H54 (cell line): ENCODE measurements around the gene TNFSF9.
"Not testable (repeated sequence)": the region's sequence is repeated elsewhere in the genome, so short reads cannot be mapped to it uniquely, and the experiment has no call there.

Source experiments
- DNase-seq: peaks from one replicate; pipeline ENCODE4 v3.0.0; 2011; ENCODE audit warnings: low spot score, mixed read lengths; ENCODE audit not compliant: insufficient read length
- FAIRE-seq: peaks from 3 replicates; lab custom pipeline; 2011; peaks lifted over from hg19 to GRCh38; lab: Jason Lieb, UNC
- POLR2A ChIP-seq: IDR thresholded peaks from 2 replicates; pipeline ENCODE4 v1.6.1; 2011; ENCODE audit warnings: low read depth, mild to moderate bottlenecking, low read length

TNFSF9 gene

GRCh38 chr19:6568010-6568526 is 37.2 kb downstream of the TNFSF9 start:
- TF ChIP-seq POLR2A = no peak
- DNase-seq (no peak), FAIRE-seq (no peak)

- FAIRE-seq = no peak
- DNase-seq = no peak
- TF ChIP-seq POLR2A = no peak
Measured at GRCh38 chr19:6568816-6569215, 38.0 kb downstream of the TNFSF9 start.

GRCh38 chr19:6570764-6571163 is 39.9 kb downstream of the TNFSF9 start:
- no peak for TF ChIP-seq POLR2A
- FAIRE-seq (no peak), DNase-seq (no peak)

- FAIRE-seq (no peak), DNase-seq (no peak)
- TF ChIP-seq POLR2A = no peak
Measured at GRCh38 chr19:6571167-6571566, 40.3 kb downstream of the TNFSF9 start.

GRCh38 chr19:6572217-6572616 is 41.4 kb downstream of the TNFSF9 start:
- no peak for TF ChIP-seq POLR2A
- DNase-seq (no peak), FAIRE-seq (no peak)

- DNase-seq (no peak), FAIRE-seq (no peak)
- TF ChIP-seq POLR2A = no peak
Measured at GRCh38 chr19:6573350-6573749, 42.5 kb downstream of the TNFSF9 start.

- no peak for DNase-seq
- no peak for TF ChIP-seq POLR2A
- FAIRE-seq = no peak
Measured at GRCh38 chr19:6576869-6577475, 46.1 kb downstream of the TNFSF9 start.

- DNase-seq (no peak), FAIRE-seq (no peak)
- TF ChIP-seq POLR2A = no peak
Measured at GRCh38 chr19:6577476-6578125, 46.8 kb downstream of the TNFSF9 start.

- TF ChIP-seq POLR2A = no peak
- no peak for DNase-seq
- FAIRE-seq = no peak
Measured at GRCh38 chr19:6579450-6580178, 48.8 kb downstream of the TNFSF9 start.

GRCh38 chr19:6580313-6580712 is 49.5 kb downstream of the TNFSF9 start:
- no peak for TF ChIP-seq POLR2A
- DNase-seq (peak; percentile 79), FAIRE-seq (peak; percentile 93)

- FAIRE-seq, DNase-seq: not testable (repeated sequence)
Measured at GRCh38 chr19:6582515-6583484, 52.0 kb downstream of the TNFSF9 start.
